GM18909 (cell line): Measurements from ENCODE around the gene SLC7A6.

Experiments used
- ATAC-seq: cut with Tn5 transposase; IDR thresholded peaks from one replicate; pipeline ENCODE4 v1.9.1; 2021; ENCODE audit warnings: mild to moderate bottlenecking; ENCODE audit not compliant: unreplicated experiment, poor library complexity

Gene SLC7A6

GRCh38 chr16:68297908-68298307 lies 33.6 kb downstream of the SLC7A6 start:
- ATAC-seq, result no peak

GRCh38 chr16:68298312-68298711 lies 34.0 kb downstream of the SLC7A6 start:
- no peak for ATAC-seq

- ATAC-seq, result no peak
These were observed 34.7 kb downstream of the SLC7A6 start for GRCh38 chr16:68298907-68299561.

GRCh38 chr16:68299571-68300453 lies 35.5 kb downstream of the SLC7A6 start:
- no peak for ATAC-seq

GRCh38 chr16:68300734-68301459 lies 36.6 kb downstream of the SLC7A6 start:
- no peak for ATAC-seq

- no peak for ATAC-seq
These were observed 42.3 kb downstream of the SLC7A6 start for GRCh38 chr16:68306633-68307032.

- ATAC-seq, result no peak
These were observed 45.5 kb downstream of the SLC7A6 start for GRCh38 chr16:68309799-68310198.

GRCh38 chr16:68310437-68310773 lies 46.1 kb downstream of the SLC7A6 start:
- no peak for ATAC-seq

GRCh38 chr16:68310774-68311511 lies 46.6 kb downstream of the SLC7A6 start, which contains the start of the genes PRMT7 and SLC7A6OS:
PRMT7 (plus strand) TSS chr16:68311019; CDS start chr16:68315980, 4,961 bp downstream.
SLC7A6OS (minus strand) TSS chr16:68310946; CDS start chr16:68310926, 20 bp downstream.
- peak; percentile 96 for ATAC-seq

GRCh38 chr16:68313116-68313515 lies 48.8 kb downstream of the SLC7A6 start:
- ATAC-seq, result no peak

GRCh38 chr16:68319185-68319908 lies 55.0 kb downstream of the SLC7A6 start:
- ATAC-seq, result peak; percentile 44

GRCh38 chr16:68324336-68324735 lies 60.0 kb downstream of the SLC7A6 start:
- ATAC-seq, result no peak

- no peak for ATAC-seq
These were observed 60.5 kb downstream of the SLC7A6 start for GRCh38 chr16:68324780-68325357.

GRCh38 chr16:68328151-68328859 lies 64.0 kb downstream of the SLC7A6 start:
- peak; percentile 77 for ATAC-seq

- no peak for ATAC-seq
These were observed 64.6 kb downstream of the SLC7A6 start for GRCh38 chr16:68328860-68329390.

GRCh38 chr16:68331879-68332410 lies 67.6 kb downstream of the SLC7A6 start:
- ATAC-seq, result no peak

- ATAC-seq, result no peak
These were observed 68.2 kb downstream of the SLC7A6 start for GRCh38 chr16:68332411-68333121.
